Spleen (tissue), 7 donors: Measurements from ENCODE around the gene ERMARD.

Experiments used
- POLR2A ChIP-seq, 3 donors: fragments of 450-650 bp; IDR thresholded peaks; one replicate each; pipeline ENCODE4 v1.5.1; 2017; ENCODE audit warnings: antibody characterized with exemption in 3 of 3, mild to moderate bottlenecking in 1 of 3
- TF ChIP-seq, protein P1 (sequence below), 11 experiments: fragments of 200-600 bp in 7 of 11; fragments of 450-650 bp in 4 of 11; sonication (generic) in 4 of 11; IDR thresholded peaks in 8 of 11; conservative IDR thresholded peaks in 3 of 11; 1 replicate in 7 of 11; 2 replicates in 4 of 11; pipeline versions ENCODE4 v1.4.0 to v1.8.0; 2016 to 2021; ENCODE audit warnings: antibody characterized with exemption in 11 of 11, inconsistent platforms in 4 of 11, mild to moderate bottlenecking in 1 of 11
- donor health status: DM: no; HTN: no; CAD: no; lungs with moderate emphysema.
- donor health status: DM: no; HTN: no; CAD: no.
- donor health status: DM: no; HTN: no; CAD: no.

DNA sequence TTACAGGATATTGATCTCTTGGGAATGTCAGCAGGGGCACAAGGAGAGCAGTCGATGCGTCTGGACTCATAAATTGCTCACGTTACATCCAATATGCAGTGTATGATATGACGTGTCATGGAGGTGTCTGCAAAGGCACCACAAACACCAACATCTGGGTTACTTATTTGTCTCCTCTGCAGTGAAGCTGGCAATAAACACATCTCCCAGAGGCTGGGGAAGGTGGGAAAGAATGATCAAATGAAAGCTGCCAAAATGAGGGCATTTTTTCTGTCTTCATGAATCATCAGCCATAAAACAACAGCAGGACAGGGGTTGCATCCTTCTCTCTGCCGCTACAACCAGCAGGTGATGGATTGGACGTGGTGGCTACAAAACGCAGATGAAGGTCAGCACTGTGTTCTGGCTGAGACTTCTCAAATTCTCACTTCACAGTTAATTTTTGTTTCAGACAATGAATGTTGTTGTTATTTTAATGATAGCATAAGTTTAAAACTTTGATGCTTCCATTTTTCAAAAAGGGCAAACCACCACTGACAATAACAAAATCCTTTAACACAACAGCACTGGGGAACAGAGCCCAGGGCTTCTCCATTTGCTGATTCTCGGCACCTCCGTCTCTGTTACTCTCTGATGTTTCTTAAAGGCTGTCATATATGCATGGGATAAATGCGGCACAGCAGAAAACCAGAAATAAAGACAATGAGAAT is 47.5 kb downstream of the ERMARD start:
- TF ChIP-seq POLR2A (IDR thresholded peaks at IDR 0.05) = no peak
- TF ChIP-seq, protein P1, sequence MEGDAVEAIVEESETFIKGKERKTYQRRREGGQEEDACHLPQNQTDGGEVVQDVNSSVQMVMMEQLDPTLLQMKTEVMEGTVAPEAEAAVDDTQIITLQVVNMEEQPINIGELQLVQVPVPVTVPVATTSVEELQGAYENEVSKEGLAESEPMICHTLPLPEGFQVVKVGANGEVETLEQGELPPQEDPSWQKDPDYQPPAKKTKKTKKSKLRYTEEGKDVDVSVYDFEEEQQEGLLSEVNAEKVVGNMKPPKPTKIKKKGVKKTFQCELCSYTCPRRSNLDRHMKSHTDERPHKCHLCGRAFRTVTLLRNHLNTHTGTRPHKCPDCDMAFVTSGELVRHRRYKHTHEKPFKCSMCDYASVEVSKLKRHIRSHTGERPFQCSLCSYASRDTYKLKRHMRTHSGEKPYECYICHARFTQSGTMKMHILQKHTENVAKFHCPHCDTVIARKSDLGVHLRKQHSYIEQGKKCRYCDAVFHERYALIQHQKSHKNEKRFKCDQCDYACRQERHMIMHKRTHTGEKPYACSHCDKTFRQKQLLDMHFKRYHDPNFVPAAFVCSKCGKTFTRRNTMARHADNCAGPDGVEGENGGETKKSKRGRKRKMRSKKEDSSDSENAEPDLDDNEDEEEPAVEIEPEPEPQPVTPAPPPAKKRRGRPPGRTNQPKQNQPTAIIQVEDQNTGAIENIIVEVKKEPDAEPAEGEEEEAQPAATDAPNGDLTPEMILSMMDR (IDR thresholded peaks at IDR 0.05 in 8 of 11, conservative IDR thresholded peaks at IDR 0.05 in 3 of 11) = no peak
